ENCODE data around the gene SPATA4. TPM values are rescaled to one million over a fixed set of nuclear protein-coding genes. Genes with fewer than 3 reads are reported as not detected.

SPATA4 gene
- total and polyA plus RNA-seq, 2 of the 13 experiments (the other 11 are each of a cell fraction or from before 2014, with no cell fraction given) = not detected

- TF ChIP-seq SKIL (CRISPR knock-in tag; IDR thresholded peaks at IDR 0.05; ENCODE audit: borderline replicate concordance) = no peak
Measured at GRCh38 chr4:176229645-176230044, 34.3 kb upstream of the SPATA4 start (continued).

GRCh38 chr4:176226736-176227135 is 31.4 kb upstream of the SPATA4 start:
- H3K27me3 ChIP-seq (ENCODE audit: control insufficient read depth in 1 of 2, insufficient read depth in 2 of 2, low read length in 2 of 2) = no peaks in the 10 kb centered on the region; a peak in 1 of 5 replicates
- TF ChIP-seq ISL2 (CRISPR knock-in tag; IDR thresholded peaks at IDR 0.05) = no peak
- TF ChIP-seq ZNF766 (CRISPR knock-in tag; IDR thresholded peaks at IDR 0.05; ENCODE audit: borderline replicate concordance) = no peak
- no peak for TF ChIP-seq PRDM10 (CRISPR knock-in tag; IDR thresholded peaks at IDR 0.05; ENCODE audit: low read depth)
- TF ChIP-seq SOX5 (CRISPR knock-in tag; IDR thresholded peaks at IDR 0.05; ENCODE audit: borderline replicate concordance) = no peak
- TF ChIP-seq ZNF121 (CRISPR knock-in tag; IDR thresholded peaks at IDR 0.05) = no peak
- TF ChIP-seq HOXA9 (CRISPR knock-in tag; IDR thresholded peaks at IDR 0.05; ENCODE audit: borderline replicate concordance) = no peak
- no peak for TF ChIP-seq ZNF232 (CRISPR knock-in tag; IDR thresholded peaks at IDR 0.05; ENCODE audit: borderline replicate concordance)
- TF ChIP-seq SNAPC2 (CRISPR knock-in tag; IDR thresholded peaks at IDR 0.05) = no peak
- TF ChIP-seq ZNF557 (CRISPR knock-in tag; IDR thresholded peaks at IDR 0.05) = no peak
- no peak for TF ChIP-seq FOXA1 (IDR thresholded peaks at IDR 0.05)
- no peak for TF ChIP-seq FOXA1 (CRISPR knock-in tag; IDR thresholded peaks at IDR 0.05)
- no peak for TF ChIP-seq ZSCAN29 (CRISPR knock-in tag; conservative IDR thresholded peaks at IDR 0.05)
- no peak for TF ChIP-seq ZNF703 (CRISPR knock-in tag; IDR thresholded peaks at IDR 0.05; ENCODE audit: borderline replicate concordance)
- TF ChIP-seq KLF13 (CRISPR knock-in tag; IDR thresholded peaks at IDR 0.05) = no peak
- no peak for TF ChIP-seq TERF1 (CRISPR knock-in tag; IDR thresholded peaks at IDR 0.05)
- TF ChIP-seq KLF9 (CRISPR knock-in tag; IDR thresholded peaks at IDR 0.05; ENCODE audit: low read depth) = no peak
- FAIRE-seq (no peak), DNase-seq (ENCODE audit: low spot score) (no peak), ATAC-seq (no peak)
- 2% methylated on average over 5 of the region's 5 CpGs for WGBS (ENCODE audit: low lambda C conversion rate)
- H3K4me1 ChIP-seq (ENCODE audit: insufficient read depth, low read length) = no peaks in the 10 kb centered on the region
- no peaks in the 10 kb centered on the region for H4K20me1 ChIP-seq (ENCODE audit: insufficient read depth, low read length)
- H3K4me2 ChIP-seq (ENCODE audit: low read depth, low read length) = no peak overlapping the region
- no peak overlapping the region for H2AFZ ChIP-seq (ENCODE audit: low read length)
- POLR2A ChIA-PET = no interaction called here
- intact Hi-C loops (cut with micrococcal nuclease; ENCODE audit: unreplicated experiment) (no loop called here), in situ Hi-C loops (cut with HindIII; ENCODE audit: extremely low pct_ligation_motif_present, low pct_unique_long_range_greater_than_20kb) (no loop called here)
- no peak overlapping the region for H3K27ac ChIP-seq (ENCODE audit: extremely low read length, insufficient read depth, low read length)
- H3K36me3 ChIP-seq (replicated peaks in 1 of 2; ENCODE audit: control insufficient read depth in 1 of 2, insufficient read depth in 2 of 2, low read length in 2 of 2) = no peaks in the 10 kb centered on the region
- CTCF ChIA-PET (ENCODE audit: low intra/inter-chr PET ratio, low total read pairs) = no interaction called here
- H3K79me2 ChIP-seq (ENCODE audit: insufficient read depth, low read length) = no peaks in the 10 kb centered on the region
- BruUV-seq (replicated peaks) = no TSS peak
- H3K9me3 ChIP-seq (ENCODE audit: low read length) = no peaks in the 10 kb centered on the region
- no peak overlapping the region for H3K4me3 ChIP-seq (replicated peaks in 1 of 3; ENCODE audit: insufficient read depth in 1 of 3, low read depth in 2 of 3, low read length in 3 of 3)
- H3K9ac ChIP-seq (ENCODE audit: insufficient read depth, low read depth, low read length) = no peak overlapping the region
